ENCODE results near the gene PCSK6. TPM values are rescaled to one million over a fixed set of nuclear protein-coding genes. Genes with fewer than 3 reads are reported as not detected.

The PCSK6 gene
- total RNA-seq, 1 donor from 2014 or later: 1.3 TPM

- Histone ChIP-seq H3K79me2 (ENCODE audit: insufficient read depth, low read length) (no peaks in the 10 kb centered on the region), H3K36me3 (ENCODE audit: insufficient read depth, low read length) (no peaks in the 10 kb centered on the region), H3K4me1 (ENCODE audit: insufficient read depth, low read length) (no peaks in the 10 kb centered on the region), H3K4me2 (ENCODE audit: low read length) (no peak overlapping the region), H3K27ac (ENCODE audit: low read depth, low read length) (no peak overlapping the region), H3K9ac (ENCODE audit: low read length) (no peak overlapping the region), H2AFZ (ENCODE audit: low read depth, low read length) (no peak overlapping the region), H3K4me3 (ENCODE audit: insufficient read depth, low read depth, low read length) (no peak overlapping the region), H3K27me3 (ENCODE audit: insufficient read depth, low read length) (no peaks in the 10 kb centered on the region), H3K9me3 (ENCODE audit: insufficient read depth, low read depth, low read length) (no peaks in the 10 kb centered on the region), H4K20me1 (ENCODE audit: insufficient read depth, low read length) (no peaks in the 10 kb centered on the region)
- Mint-ChIP-seq H3K27me3 (ENCODE audit: low read depth, unreplicated experiment) (peaks cover 21% of the 10 kb centered on the region), H3K4me3 (ENCODE audit: unreplicated experiment) (no peak overlapping the region), H3K27ac (ENCODE audit: unreplicated experiment) (no peak overlapping the region), H3K9me3 (ENCODE audit: unreplicated experiment) (no peaks in the 10 kb centered on the region), H3K36me3 (ENCODE audit: low read depth, unreplicated experiment) (peaks cover 3% of the 10 kb centered on the region), H3K4me1 (ENCODE audit: low read depth, unreplicated experiment) (peaks cover 5% of the 10 kb centered on the region)
- no peak for FAIRE-seq
- no peak for DNase-seq (ENCODE audit: low read depth)
- no peak for TF ChIP-seq EZH2 (IDR thresholded peaks at IDR 0.05; ENCODE audit: insufficient read depth, low read length)
- TF ChIP-seq, protein P1, sequence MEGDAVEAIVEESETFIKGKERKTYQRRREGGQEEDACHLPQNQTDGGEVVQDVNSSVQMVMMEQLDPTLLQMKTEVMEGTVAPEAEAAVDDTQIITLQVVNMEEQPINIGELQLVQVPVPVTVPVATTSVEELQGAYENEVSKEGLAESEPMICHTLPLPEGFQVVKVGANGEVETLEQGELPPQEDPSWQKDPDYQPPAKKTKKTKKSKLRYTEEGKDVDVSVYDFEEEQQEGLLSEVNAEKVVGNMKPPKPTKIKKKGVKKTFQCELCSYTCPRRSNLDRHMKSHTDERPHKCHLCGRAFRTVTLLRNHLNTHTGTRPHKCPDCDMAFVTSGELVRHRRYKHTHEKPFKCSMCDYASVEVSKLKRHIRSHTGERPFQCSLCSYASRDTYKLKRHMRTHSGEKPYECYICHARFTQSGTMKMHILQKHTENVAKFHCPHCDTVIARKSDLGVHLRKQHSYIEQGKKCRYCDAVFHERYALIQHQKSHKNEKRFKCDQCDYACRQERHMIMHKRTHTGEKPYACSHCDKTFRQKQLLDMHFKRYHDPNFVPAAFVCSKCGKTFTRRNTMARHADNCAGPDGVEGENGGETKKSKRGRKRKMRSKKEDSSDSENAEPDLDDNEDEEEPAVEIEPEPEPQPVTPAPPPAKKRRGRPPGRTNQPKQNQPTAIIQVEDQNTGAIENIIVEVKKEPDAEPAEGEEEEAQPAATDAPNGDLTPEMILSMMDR (IDR thresholded peaks at IDR 0.05; ENCODE audit: insufficient read depth, low read depth, low read length): no peak
Observed at GRCh38 chr15:101458158-101458900, 31.2 kb downstream of the PCSK6 start.

DNA sequence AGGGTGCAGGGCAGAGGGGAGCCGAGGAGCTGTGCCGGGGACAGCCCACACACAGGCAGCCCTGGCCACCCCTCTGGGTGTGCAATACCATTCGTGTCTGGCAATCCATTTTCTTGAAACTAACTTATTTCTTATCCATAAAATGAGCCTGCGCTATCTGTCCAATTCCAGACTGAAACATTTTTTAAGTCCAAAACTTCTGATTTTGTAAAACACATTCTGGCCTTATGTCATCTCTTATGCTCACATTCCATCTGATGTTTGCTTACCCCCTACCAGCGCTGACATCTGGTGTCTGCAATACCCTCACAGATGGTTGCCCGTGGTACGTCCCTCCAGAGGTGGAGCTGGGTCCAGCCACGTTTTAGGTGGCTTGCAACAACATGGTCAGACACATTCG lies 31.8 kb downstream of the PCSK6 start:
- no peak for FAIRE-seq
- Histone ChIP-seq H3K4me1 (ENCODE audit: insufficient read depth, low read length) (no peaks in the 10 kb centered on the region), H3K9me3 (ENCODE audit: insufficient read depth, low read depth, low read length) (no peaks in the 10 kb centered on the region), H3K27ac (ENCODE audit: low read depth, low read length) (no peak overlapping the region), H3K4me3 (ENCODE audit: insufficient read depth, low read depth, low read length) (no peak overlapping the region), H3K27me3 (ENCODE audit: insufficient read depth, low read length) (no peaks in the 10 kb centered on the region), H3K79me2 (ENCODE audit: insufficient read depth, low read length) (no peaks in the 10 kb centered on the region), H3K9ac (ENCODE audit: low read length) (no peak overlapping the region), H2AFZ (ENCODE audit: low read depth, low read length) (no peak overlapping the region), H4K20me1 (ENCODE audit: insufficient read depth, low read length) (no peaks in the 10 kb centered on the region), H3K4me2 (ENCODE audit: low read length) (no peak overlapping the region), H3K36me3 (ENCODE audit: insufficient read depth, low read length) (no peaks in the 10 kb centered on the region)
- TF ChIP-seq EZH2 (IDR thresholded peaks at IDR 0.05; ENCODE audit: insufficient read depth, low read length): no peak
- TF ChIP-seq, protein P1 (IDR thresholded peaks at IDR 0.05; ENCODE audit: insufficient read depth, low read depth, low read length): no peak
- Mint-ChIP-seq H3K4me1 (ENCODE audit: low read depth, unreplicated experiment) (peaks cover 5% of the 10 kb centered on the region), H3K27ac (ENCODE audit: unreplicated experiment) (no peak overlapping the region), H3K27me3 (ENCODE audit: low read depth, unreplicated experiment) (peaks cover 19% of the 10 kb centered on the region), H3K9me3 (ENCODE audit: unreplicated experiment) (no peaks in the 10 kb centered on the region), H3K36me3 (ENCODE audit: low read depth, unreplicated experiment) (peaks cover 3% of the 10 kb centered on the region), H3K4me3 (ENCODE audit: unreplicated experiment) (no peak overlapping the region)
- DNase-seq (ENCODE audit: low read depth): no peak

DNA sequence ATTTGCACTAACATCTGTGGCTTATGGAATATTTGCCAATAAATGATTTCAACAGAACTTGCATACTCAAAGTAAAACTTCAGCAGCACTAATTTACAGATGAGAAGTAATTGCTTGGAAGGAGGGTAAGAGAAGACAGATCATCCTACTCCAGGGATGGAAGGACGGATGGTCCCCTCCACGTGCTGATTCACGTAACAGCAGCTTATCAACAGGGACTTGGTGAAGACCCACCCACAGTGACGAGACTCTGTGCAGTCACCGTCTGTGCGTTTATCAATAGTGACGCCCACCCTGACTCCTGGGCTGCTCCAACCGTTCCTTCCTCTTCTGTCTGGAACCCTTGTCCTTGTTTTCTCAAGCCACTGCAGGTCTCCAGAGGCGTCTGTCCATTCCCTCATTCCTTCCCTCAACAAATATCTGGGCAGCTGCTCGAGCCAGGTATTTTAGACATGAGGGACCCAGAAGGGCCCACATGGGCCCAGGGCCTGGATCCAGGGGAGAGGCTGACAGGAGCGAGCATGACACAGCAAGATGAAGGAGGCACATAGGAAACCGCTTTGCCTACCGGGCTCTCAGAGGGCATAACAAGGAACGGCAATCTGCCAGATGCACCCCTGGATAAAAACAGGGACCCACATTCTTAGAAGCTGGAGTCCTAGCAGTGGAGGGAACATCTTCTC lies 33.3 kb downstream of the PCSK6 start:
- Mint-ChIP-seq H3K27me3 (ENCODE audit: low read depth, unreplicated experiment) (peaks cover 22% of the 10 kb centered on the region), H3K4me3 (ENCODE audit: unreplicated experiment) (no peak overlapping the region), H3K36me3 (ENCODE audit: low read depth, unreplicated experiment) (peaks cover 3% of the 10 kb centered on the region), H3K4me1 (ENCODE audit: low read depth, unreplicated experiment) (peaks cover 5% of the 10 kb centered on the region), H3K9me3 (ENCODE audit: unreplicated experiment) (no peaks in the 10 kb centered on the region), H3K27ac (ENCODE audit: unreplicated experiment) (no peak overlapping the region)
- TF ChIP-seq, protein P1 (IDR thresholded peaks at IDR 0.05; ENCODE audit: insufficient read depth, low read depth, low read length): no peak
- Histone ChIP-seq H2AFZ (ENCODE audit: low read depth, low read length) (no peak overlapping the region), H3K27ac (ENCODE audit: low read depth, low read length) (no peak overlapping the region), H3K27me3 (ENCODE audit: insufficient read depth, low read length) (no peaks in the 10 kb centered on the region), H3K4me3 (ENCODE audit: insufficient read depth, low read depth, low read length) (no peak overlapping the region), H3K9ac (ENCODE audit: low read length) (no peak overlapping the region), H3K79me2 (ENCODE audit: insufficient read depth, low read length) (no peaks in the 10 kb centered on the region), H3K4me2 (ENCODE audit: low read length) (no peak overlapping the region), H3K36me3 (ENCODE audit: insufficient read depth, low read length) (no peaks in the 10 kb centered on the region), H3K9me3 (ENCODE audit: insufficient read depth, low read depth, low read length) (no peaks in the 10 kb centered on the region), H3K4me1 (ENCODE audit: insufficient read depth, low read length) (no peaks in the 10 kb centered on the region), H4K20me1 (ENCODE audit: insufficient read depth, low read length) (no peaks in the 10 kb centered on the region)
- DNase-seq (ENCODE audit: low read depth) (no peak), FAIRE-seq (no peak)
